Measurements from ENCODE around the gene SHOC1.

DNA sequence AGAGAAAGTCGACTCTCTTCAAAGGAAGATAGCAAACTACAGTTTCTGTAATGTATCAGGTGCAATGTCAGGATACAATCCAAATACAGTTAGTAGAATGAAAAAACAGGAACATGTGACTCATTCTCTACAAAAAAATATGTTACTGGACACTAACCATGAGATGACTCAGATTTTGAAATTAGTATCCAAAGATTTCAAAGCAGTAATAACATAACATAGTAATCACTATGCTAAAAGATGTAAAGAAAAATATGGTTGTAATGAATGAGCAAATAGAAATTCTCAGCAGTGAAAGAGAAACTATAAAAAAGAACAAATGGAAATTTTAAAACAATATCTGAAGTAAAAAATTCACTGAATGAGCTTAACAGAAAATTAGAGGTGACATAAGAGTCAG, 42.3 kb downstream of the SHOC1 start:
- TF ChIP-seq, protein P1, sequence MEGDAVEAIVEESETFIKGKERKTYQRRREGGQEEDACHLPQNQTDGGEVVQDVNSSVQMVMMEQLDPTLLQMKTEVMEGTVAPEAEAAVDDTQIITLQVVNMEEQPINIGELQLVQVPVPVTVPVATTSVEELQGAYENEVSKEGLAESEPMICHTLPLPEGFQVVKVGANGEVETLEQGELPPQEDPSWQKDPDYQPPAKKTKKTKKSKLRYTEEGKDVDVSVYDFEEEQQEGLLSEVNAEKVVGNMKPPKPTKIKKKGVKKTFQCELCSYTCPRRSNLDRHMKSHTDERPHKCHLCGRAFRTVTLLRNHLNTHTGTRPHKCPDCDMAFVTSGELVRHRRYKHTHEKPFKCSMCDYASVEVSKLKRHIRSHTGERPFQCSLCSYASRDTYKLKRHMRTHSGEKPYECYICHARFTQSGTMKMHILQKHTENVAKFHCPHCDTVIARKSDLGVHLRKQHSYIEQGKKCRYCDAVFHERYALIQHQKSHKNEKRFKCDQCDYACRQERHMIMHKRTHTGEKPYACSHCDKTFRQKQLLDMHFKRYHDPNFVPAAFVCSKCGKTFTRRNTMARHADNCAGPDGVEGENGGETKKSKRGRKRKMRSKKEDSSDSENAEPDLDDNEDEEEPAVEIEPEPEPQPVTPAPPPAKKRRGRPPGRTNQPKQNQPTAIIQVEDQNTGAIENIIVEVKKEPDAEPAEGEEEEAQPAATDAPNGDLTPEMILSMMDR (IDR thresholded peaks at IDR 0.05): no peak
- no peak for TF ChIP-seq POLR2AphosphoS5 (IDR thresholded peaks at IDR 0.05)

All from breast epithelium (tissue), 3 donors.